Nephron progenitor cell (in vitro differentiated cells): ENCODE data around the gene IKBIP.

Experiments used
- DNase-seq: peaks from one replicate; pipeline ENCODE4 v3.0.0; 2021
- H3K27ac Mint-ChIP-seq: 2 replicates; pipeline ENCODE4 v1.8.0; 2021; ENCODE audit warnings: mild to moderate bottlenecking, moderate library complexity, mixed read lengths
- H3K27me3 Mint-ChIP-seq: 2 replicates; pipeline ENCODE4 v1.8.0; 2021; ENCODE audit warnings: mild to moderate bottlenecking, low read depth, mixed read lengths; ENCODE audit not compliant: poor library complexity
- H3K36me3 Mint-ChIP-seq: 2 replicates; pipeline ENCODE4 v1.8.0; 2021; ENCODE audit warnings: low read depth, mixed read lengths
- H3K4me1 Mint-ChIP-seq: 2 replicates; pipeline ENCODE4 v1.8.0; 2021; ENCODE audit warnings: mixed read lengths
- H3K4me3 Mint-ChIP-seq: 2 replicates; pipeline ENCODE4 v1.8.0; 2021; ENCODE audit warnings: mild to moderate bottlenecking, moderate library complexity, mixed read lengths
- H3K9me3 Mint-ChIP-seq: 2 replicates; pipeline ENCODE4 v1.8.0; 2021; ENCODE audit warnings: mild to moderate bottlenecking, moderate library complexity, mixed read lengths
- TF ChIP-seq, protein P1 (sequence below): fragments of 200-600 bp; sonication (generic); IDR thresholded peaks from 2 replicates; pipeline ENCODE4 v1.5.0; 2021; ENCODE audit warnings: antibody characterized with exemption

IKBIP gene

DNA sequence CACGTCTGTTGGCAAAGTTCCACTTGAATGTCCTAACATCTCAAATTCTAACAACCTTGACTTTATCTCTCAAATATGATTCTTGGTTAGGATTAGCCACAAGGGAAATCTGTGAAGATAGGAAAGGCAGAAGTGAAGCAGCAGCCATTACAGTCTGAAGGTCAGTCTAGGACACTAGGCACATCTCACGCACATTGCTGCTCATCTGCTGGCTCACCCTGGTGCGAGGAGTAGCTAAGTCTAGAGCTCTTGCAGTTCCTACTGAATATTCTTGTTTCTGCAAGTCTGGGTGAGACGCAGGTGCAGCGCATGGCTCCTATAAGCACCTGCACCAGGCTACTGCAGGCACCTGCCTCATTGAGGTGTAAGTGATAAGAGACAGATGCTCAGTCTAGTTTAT is 57.5 kb downstream of the IKBIP start:
- Mint-ChIP-seq H3K27me3 (peaks cover 12% of the 10 kb centered on the region), H3K36me3 (no peaks in the 10 kb centered on the region), H3K27ac (no peak overlapping the region), H3K4me3 (no peak overlapping the region), H3K4me1 (no peaks in the 10 kb centered on the region), H3K9me3 (no peaks in the 10 kb centered on the region)
- DNase-seq: no peak
- TF ChIP-seq, protein P1, sequence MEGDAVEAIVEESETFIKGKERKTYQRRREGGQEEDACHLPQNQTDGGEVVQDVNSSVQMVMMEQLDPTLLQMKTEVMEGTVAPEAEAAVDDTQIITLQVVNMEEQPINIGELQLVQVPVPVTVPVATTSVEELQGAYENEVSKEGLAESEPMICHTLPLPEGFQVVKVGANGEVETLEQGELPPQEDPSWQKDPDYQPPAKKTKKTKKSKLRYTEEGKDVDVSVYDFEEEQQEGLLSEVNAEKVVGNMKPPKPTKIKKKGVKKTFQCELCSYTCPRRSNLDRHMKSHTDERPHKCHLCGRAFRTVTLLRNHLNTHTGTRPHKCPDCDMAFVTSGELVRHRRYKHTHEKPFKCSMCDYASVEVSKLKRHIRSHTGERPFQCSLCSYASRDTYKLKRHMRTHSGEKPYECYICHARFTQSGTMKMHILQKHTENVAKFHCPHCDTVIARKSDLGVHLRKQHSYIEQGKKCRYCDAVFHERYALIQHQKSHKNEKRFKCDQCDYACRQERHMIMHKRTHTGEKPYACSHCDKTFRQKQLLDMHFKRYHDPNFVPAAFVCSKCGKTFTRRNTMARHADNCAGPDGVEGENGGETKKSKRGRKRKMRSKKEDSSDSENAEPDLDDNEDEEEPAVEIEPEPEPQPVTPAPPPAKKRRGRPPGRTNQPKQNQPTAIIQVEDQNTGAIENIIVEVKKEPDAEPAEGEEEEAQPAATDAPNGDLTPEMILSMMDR: no peak

DNA sequence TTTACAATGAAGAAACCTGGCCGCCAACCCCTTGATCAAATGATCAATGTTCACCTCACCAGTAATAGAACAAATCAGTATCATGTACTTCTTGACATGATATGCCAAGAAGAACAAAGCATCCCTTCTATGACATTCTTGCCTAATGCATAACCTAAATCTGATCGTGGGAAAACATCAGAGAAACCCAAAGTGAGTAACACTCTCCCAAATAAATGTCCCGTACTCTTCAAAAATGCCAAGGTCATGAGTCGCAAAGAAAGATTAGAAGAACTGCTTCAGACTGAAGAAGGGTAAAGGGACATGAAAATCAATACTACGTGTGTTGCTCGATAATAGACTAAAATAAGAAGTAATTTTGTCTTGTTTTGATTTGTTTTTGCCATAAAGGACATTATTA is 62.5 kb downstream of the IKBIP start:
- no peak for DNase-seq
- no peaks in the 10 kb centered on the region for H3K9me3 Mint-ChIP-seq
- no peak overlapping the region for H3K27ac Mint-ChIP-seq
- TF ChIP-seq, protein P1: no peak
- peaks cover 7% of the 10 kb centered on the region for H3K4me1 Mint-ChIP-seq
- no peak overlapping the region for H3K4me3 Mint-ChIP-seq
- peaks cover 11% of the 10 kb centered on the region for H3K27me3 Mint-ChIP-seq
- H3K36me3 Mint-ChIP-seq: no peaks in the 10 kb centered on the region

DNA sequence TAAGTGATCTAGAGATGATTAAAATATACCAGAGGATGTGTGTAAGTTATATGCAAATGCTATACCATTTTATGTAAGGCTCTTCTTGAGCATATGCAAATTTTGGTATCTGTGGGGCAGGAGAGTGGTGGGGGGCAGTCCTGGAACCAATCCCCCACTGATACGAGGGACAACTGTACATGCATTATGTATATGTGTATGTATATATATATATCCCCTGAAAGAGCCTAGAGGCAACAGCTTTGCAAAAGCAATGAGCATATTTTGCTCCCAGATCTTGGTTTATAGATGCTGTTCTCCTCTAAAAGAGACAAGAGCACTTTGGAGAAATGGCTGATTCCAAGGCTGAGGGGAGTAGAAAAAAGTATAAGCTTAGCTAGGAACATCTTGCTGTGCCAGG is 63.5 kb downstream of the IKBIP start:
- H3K9me3 Mint-ChIP-seq: peaks cover 7% of the 10 kb centered on the region
- no peak overlapping the region for H3K4me3 Mint-ChIP-seq
- peaks cover 7% of the 10 kb centered on the region for H3K4me1 Mint-ChIP-seq
- DNase-seq: no peak
- H3K27me3 Mint-ChIP-seq: peaks cover 11% of the 10 kb centered on the region
- TF ChIP-seq, protein P1: no peak
- H3K27ac Mint-ChIP-seq: no peak overlapping the region
- no peaks in the 10 kb centered on the region for H3K36me3 Mint-ChIP-seq

DNA sequence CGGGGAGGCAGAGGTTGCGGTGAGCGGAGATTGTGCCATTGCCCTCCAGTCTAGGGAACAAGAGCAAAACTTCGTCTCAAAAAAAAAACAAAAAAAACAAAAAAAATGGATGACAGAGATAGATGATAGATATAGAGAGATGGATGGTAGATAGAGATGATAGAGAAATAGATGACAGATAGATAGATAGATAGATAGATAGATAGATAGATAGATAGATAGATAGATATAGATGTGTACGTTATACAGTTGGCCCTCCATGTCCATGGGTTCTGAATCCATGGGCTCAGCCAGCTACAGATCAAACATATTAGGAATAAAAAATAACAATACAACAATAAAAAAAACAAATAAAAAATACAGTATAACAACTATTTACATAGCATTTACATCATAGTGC is 63.9 kb downstream of the IKBIP start:
- TF ChIP-seq, protein P1: no peak
- no peaks in the 10 kb centered on the region for H3K36me3 Mint-ChIP-seq
- no peak overlapping the region for H3K4me3 Mint-ChIP-seq
- H3K9me3 Mint-ChIP-seq: peaks cover 7% of the 10 kb centered on the region
- H3K4me1 Mint-ChIP-seq: peaks cover 7% of the 10 kb centered on the region
- DNase-seq: no peak
- peaks cover 11% of the 10 kb centered on the region for H3K27me3 Mint-ChIP-seq
- no peak overlapping the region for H3K27ac Mint-ChIP-seq

DNA sequence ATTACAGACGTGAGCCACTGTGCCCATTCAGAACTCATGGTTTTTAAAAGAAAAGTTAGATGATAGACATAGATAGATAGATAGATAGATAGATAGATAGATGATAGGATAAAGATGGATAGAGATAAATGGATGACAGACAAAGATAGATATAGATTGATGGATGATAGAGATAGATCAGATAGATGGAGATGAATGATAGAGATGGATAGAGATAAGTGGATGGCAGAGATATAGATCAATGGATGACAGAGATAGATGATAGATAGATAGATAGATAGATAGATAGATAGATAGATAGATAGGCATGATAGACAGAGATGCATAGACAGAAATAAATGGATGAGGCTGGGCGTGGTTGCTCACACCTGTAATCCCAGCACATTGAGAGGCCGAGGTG is 64.8 kb downstream of the IKBIP start:
- Mint-ChIP-seq H3K4me3 (no peak overlapping the region), H3K27ac (no peak overlapping the region), H3K9me3 (peaks cover 7% of the 10 kb centered on the region), H3K4me1 (peaks cover 7% of the 10 kb centered on the region), H3K36me3 (no peaks in the 10 kb centered on the region), H3K27me3 (peaks cover 11% of the 10 kb centered on the region)
- DNase-seq: no peak
- TF ChIP-seq, protein P1: no peak

DNA sequence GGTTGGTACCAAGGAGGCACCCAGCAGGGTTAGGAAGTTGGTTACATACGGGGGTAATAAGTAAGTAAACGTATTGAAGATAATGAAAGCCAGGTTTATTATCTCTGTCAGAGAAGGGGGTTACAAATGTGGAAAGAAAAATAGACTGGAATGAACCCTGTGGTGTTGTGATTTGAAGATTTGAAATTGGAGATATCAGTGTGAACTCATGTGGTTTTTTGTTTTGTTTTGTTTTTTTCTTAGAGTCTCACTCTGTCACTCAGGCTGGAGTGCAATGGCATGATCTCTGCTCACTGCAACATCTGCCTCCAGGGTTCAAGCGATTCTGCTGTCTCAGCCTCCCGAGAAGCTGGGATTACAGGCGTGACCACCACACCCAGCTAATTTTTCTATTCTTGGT is 65.2 kb downstream of the IKBIP start:
- peaks cover 11% of the 10 kb centered on the region for H3K27me3 Mint-ChIP-seq
- no peak overlapping the region for H3K4me3 Mint-ChIP-seq
- peaks cover 7% of the 10 kb centered on the region for H3K9me3 Mint-ChIP-seq
- H3K36me3 Mint-ChIP-seq: no peaks in the 10 kb centered on the region
- H3K27ac Mint-ChIP-seq: no peak overlapping the region
- TF ChIP-seq, protein P1: no peak
- DNase-seq: no peak
- H3K4me1 Mint-ChIP-seq: peaks cover 7% of the 10 kb centered on the region
